ENCODE measurements around the gene TRIM46. TPM values are rescaled to one million over a fixed set of nuclear protein-coding genes. Genes with fewer than 3 reads are reported as not detected.
A peak's percentile ranks its signal among the peaks of the same experiment; 100 is the strongest.

The TRIM46 gene
- total and polyA plus RNA-seq, 9 of the 15 experiments (the other 6 are each of a cell fraction or from before 2014, with no cell fraction given): 0.05 to 0.60 (median 0.16) TPM; not detected in 3

GRCh38 chr1:155208541-155209311 lies 35.1 kb downstream of the TRIM46 start, which contains the start of gene MTX1 (continued):
- TF ChIP-seq ZMIZ1 (IDR thresholded peaks at IDR 0.05; ENCODE audit: low read depth in 2 of 2, low read length in 2 of 2) (0 out of 4 replicates have a peak, but pooled peaks of 1 of the 2 experiments have one; percentile 14), ATF4 (CRISPR knock-in tag; IDR thresholded peaks at IDR 0.05) (no peak), ATF1 (CRISPR knock-in tag; IDR thresholded peaks at IDR 0.05) (peak; percentile 77), ATF1 (tag; IDR thresholded peaks at IDR 0.05) (peak; percentile 70), POLR2AphosphoS2 (IDR thresholded peaks at IDR 0.05; ENCODE audit: low read length) (no peak), RBM15 (IDR thresholded peaks at IDR 0.05; ENCODE audit: insufficient read depth, low read length) (no peak), TEAD1 (CRISPR knock-in tag; IDR thresholded peaks at IDR 0.05) (peak in 1 of 2 experiments; percentile 35; a peak in 1 of 4 replicates), GABPB2 (CRISPR knock-in tag; conservative IDR thresholded peaks at IDR 0.05) (no peak), ZNF592 (IDR thresholded peaks at IDR 0.05) (0 out of 2 replicates have a peak, but pooled peaks have one; percentile 33), HMGN3 (IDR thresholded peaks at IDR 0.05; ENCODE audit: borderline replicate concordance, extremely low read depth, insufficient read length, low read depth, low read length) (peak; percentile 95), MYNN (IDR thresholded peaks at IDR 0.05) (0 out of 2 replicates have a peak, but pooled peaks have one; percentile 36), MYNN (CRISPR knock-in tag; IDR thresholded peaks at IDR 0.05) (no peak), C11orf30 (IDR thresholded peaks at IDR 0.05; ENCODE audit: low read depth) (peak; percentile 95), ZNF589 (CRISPR knock-in tag; IDR thresholded peaks at IDR 0.05; ENCODE audit: low read depth) (peak; percentile 36; the same call in 1 of the 2 replicates), POLR2G (IDR thresholded peaks at IDR 0.05; ENCODE audit: low read depth, low read length) (peak; percentile 91), CHD2 (IDR thresholded peaks at IDR 0.05; ENCODE audit: low read depth, low read length) (peak; percentile 70), PHB2 (IDR thresholded peaks at IDR 0.05; ENCODE audit: low read depth) (no peak), RFX1 (IDR thresholded peaks at IDR 0.05) (peak; percentile 99)
